SK-N-DZ (cell line): ENCODE measurements around the gene C11orf58.

ENCODE experiments used
- DNase-seq: peaks from one replicate; pipeline ENCODE4 v3.0.0-alpha.2; 2015; ENCODE audit warnings: low spot score

Gene C11orf58

GRCh38 chr11:16784666-16785065 is 46.2 kb downstream of the C11orf58 start:
- no peak for DNase-seq

- DNase-seq: peak; percentile 72
Observed at GRCh38 chr11:16785520-16786128, 47.2 kb downstream of the C11orf58 start.

GRCh38 chr11:16786131-16786530 is 47.7 kb downstream of the C11orf58 start:
- no peak for DNase-seq

GRCh38 chr11:16787035-16787742 is 48.7 kb downstream of the C11orf58 start:
- DNase-seq: no peak

- DNase-seq: peak; percentile 61
Observed at GRCh38 chr11:16788141-16789062, 50.0 kb downstream of the C11orf58 start.

- no peak for DNase-seq
Observed at GRCh38 chr11:16789063-16789420, 50.6 kb downstream of the C11orf58 start.

GRCh38 chr11:16789560-16790485 is 51.4 kb downstream of the C11orf58 start:
- DNase-seq: no peak

GRCh38 chr11:16790486-16791190 is 52.2 kb downstream of the C11orf58 start:
- DNase-seq: no peak

- DNase-seq: no peak
Observed at GRCh38 chr11:16791191-16791961, 52.9 kb downstream of the C11orf58 start.

GRCh38 chr11:16792426-16792825 is 54.0 kb downstream of the C11orf58 start:
- no peak for DNase-seq

- DNase-seq: no peak
Observed at GRCh38 chr11:16793009-16793408, 54.6 kb downstream of the C11orf58 start.

- no peak for DNase-seq
Observed at GRCh38 chr11:16793511-16793910, 55.1 kb downstream of the C11orf58 start.

- DNase-seq: no peak
Observed at GRCh38 chr11:16794047-16794818, 55.8 kb downstream of the C11orf58 start.

- no peak for DNase-seq
Observed at GRCh38 chr11:16795146-16795545, 56.7 kb downstream of the C11orf58 start.

GRCh38 chr11:16796311-16796710 is 57.9 kb downstream of the C11orf58 start:
- no peak for DNase-seq

- DNase-seq: no peak
Observed at GRCh38 chr11:16797776-16798175, 59.3 kb downstream of the C11orf58 start.

- no peak for DNase-seq
Observed at GRCh38 chr11:16799221-16799620, 60.8 kb downstream of the C11orf58 start.

GRCh38 chr11:16799890-16800289 is 61.4 kb downstream of the C11orf58 start:
- no peak for DNase-seq

GRCh38 chr11:16800382-16800781 is 61.9 kb downstream of the C11orf58 start:
- DNase-seq: no peak
